G401 (cell line): Measurements from ENCODE around the gene STRA6. TPM values are rescaled to one million over a fixed set of nuclear protein-coding genes. Genes with fewer than 3 reads are reported as not detected.

Source experiments
- DNase-seq: peaks from one replicate; pipeline ENCODE4 v3.0.0-alpha.2; 2015; ENCODE audit warnings: low spot score
- in situ Hi-C: cut with HindIII; loops from 2 replicates; pipeline ENCODE4 v1.10.0; 2016; ENCODE audit warnings: low sequenced_read_pairs, mixed read lengths
- total RNA-seq: library from RNA; depleted of rRNA; stranded (reverse); fragments of >200 nt; shearing (Covaris generic); gene quantifications from 2 replicates; pipeline ENCODE4 v1.2.3, GENCODE V29; 2014

The STRA6 gene
- total RNA-seq, 1 experiment from 2014 or later, result 23.9 TPM

- no peak for DNase-seq
- in situ Hi-C loops, result no loop called here
Measured at GRCh38 chr15:74192751-74193150, 9.8 kb downstream of the STRA6 start.

GRCh38 chr15:74191798-74192197 lies 10.8 kb downstream of the STRA6 start:
- in situ Hi-C loops, result no loop called here
- no peak for DNase-seq

- in situ Hi-C loops, result no loop called here
- DNase-seq, result no peak
Measured at GRCh38 chr15:74188216-74188615, 14.4 kb downstream of the STRA6 start.

- in situ Hi-C loops, result no loop called here
Measured at GRCh38 chr15:74185710-74186348, 16.8 kb downstream of the STRA6 start.

GRCh38 chr15:74184582-74185091 lies 17.9 kb downstream of the STRA6 start:
- no peak for DNase-seq
- in situ Hi-C loops, result no loop called here

More at GRCh38 chr15:74185710-74186348, 16.8 kb downstream of the STRA6 start:
- DNase-seq, result no peak

- in situ Hi-C loops, result no loop called here
- DNase-seq, result no peak
Measured at GRCh38 chr15:74182131-74182530, 20.5 kb downstream of the STRA6 start.

GRCh38 chr15:74180881-74181602 lies 21.5 kb downstream of the STRA6 start:
- DNase-seq, result no peak

GRCh38 chr15:74179983-74180880 lies 22.4 kb downstream of the STRA6 start:
- no peak for DNase-seq
- in situ Hi-C loops, result no loop called here

More at GRCh38 chr15:74180881-74181602, 21.5 kb downstream of the STRA6 start:
- in situ Hi-C loops, result no loop called here

GRCh38 chr15:74179101-74179841 lies 23.3 kb downstream of the STRA6 start:
- DNase-seq, result no peak

GRCh38 chr15:74178326-74179100 lies 24.1 kb downstream of the STRA6 start:
- DNase-seq, result no peak
- in situ Hi-C loops, result no loop called here

More at GRCh38 chr15:74179101-74179841, 23.3 kb downstream of the STRA6 start:
- in situ Hi-C loops, result no loop called here

GRCh38 chr15:74176262-74177214 lies 26.0 kb downstream of the STRA6 start:
- in situ Hi-C loops, result no loop called here
- DNase-seq, result no peak

- in situ Hi-C loops, result no loop called here
- no peak for DNase-seq
Measured at GRCh38 chr15:74175271-74176191, 27.1 kb downstream of the STRA6 start.

GRCh38 chr15:74174958-74175253 lies 27.7 kb downstream of the STRA6 start:
- DNase-seq, result peak; percentile 23
- in situ Hi-C loops, result loop anchor here (5.0 kb wide), 1 partner anchor 37 kb away; no protein-coding TSS in a partner anchor

GRCh38 chr15:74174219-74174957 lies 28.2 kb downstream of the STRA6 start:
- no peak for DNase-seq
- in situ Hi-C loops, result loop anchor here (5.0 kb wide), 1 partner anchor 38 kb away; no protein-coding TSS in a partner anchor

- no peak for DNase-seq
- in situ Hi-C loops, result loop anchor here (5.0 kb wide), 1 partner anchor 39 kb away; no protein-coding TSS in a partner anchor
Measured at GRCh38 chr15:74173380-74174218, 29.0 kb downstream of the STRA6 start, which contains the start of gene ISLR. ISLR (plus strand) TSS chr15:74173710; CDS start chr15:74174859, 1,149 bp downstream.
